Fibroblast of lung (primary cell): Measurements from ENCODE around the gene IGF2. TPM values are rescaled to one million over a fixed set of nuclear protein-coding genes. Genes with fewer than 3 reads are reported as not detected.

ENCODE experiments used
- DNase-seq, 2 donors: peaks; one replicate each; pipeline versions ENCODE4 v3.0.0 to v3.0.0-alpha.2; 2010; ENCODE audit warnings: low read depth in 2 of 2
- H2AFZ ChIP-seq: 2 replicates; pipeline ENCODE4 v1.5.1; 2012; ENCODE audit warnings: low read length, control low read depth, inconsistent platforms
- H3K27ac ChIP-seq: 2 replicates; pipeline ENCODE4 v1.5.1; 2011; ENCODE audit warnings: low read length, control low read depth; ENCODE audit not compliant: insufficient read depth
- H3K27me3 ChIP-seq: 2 replicates; pipeline ENCODE4 v1.5.1; 2011; ENCODE audit warnings: mild to moderate bottlenecking, low read length; ENCODE audit not compliant: control insufficient read depth, insufficient read depth
- H3K36me3 ChIP-seq: 2 replicates; pipeline ENCODE4 v1.5.1; 2011; ENCODE audit warnings: low read length; ENCODE audit not compliant: control insufficient read depth, insufficient read depth
- H3K4me1 ChIP-seq: 2 replicates; pipeline ENCODE4 v1.5.1; 2011; ENCODE audit warnings: low read length; ENCODE audit not compliant: control insufficient read depth, insufficient read depth; ENCODE audit errors: extremely low read depth
- H3K4me2 ChIP-seq: 2 replicates; pipeline ENCODE4 v1.5.1; 2011; ENCODE audit warnings: low read length, control low read depth; ENCODE audit not compliant: insufficient read depth; ENCODE audit errors: extremely low read depth
- H3K4me3 ChIP-seq, 4 experiments: fragments of 200-600 bp in 1 of 4; sonication (generic) in 1 of 4; replicated peaks in 1 of 4; 2 replicates each; pipeline ENCODE4 v1.5.1; 2011 to 2016; ENCODE audit warnings: low read length in 4 of 4, low read depth in 3 of 4, mild to moderate bottlenecking in 3 of 4, control low read depth in 2 of 4, inconsistent platforms in 1 of 4, mixed read lengths in 1 of 4; ENCODE audit not compliant: insufficient read depth in 1 of 4; ENCODE audit errors: control extremely low read depth in 1 of 4
- H3K79me2 ChIP-seq: 2 replicates; pipeline ENCODE4 v1.5.1; 2012; ENCODE audit warnings: mild to moderate bottlenecking, low read length, inconsistent platforms; ENCODE audit not compliant: control insufficient read depth, insufficient read depth
- H3K9ac ChIP-seq: 2 replicates; pipeline ENCODE4 v1.5.1; 2011; ENCODE audit warnings: mild to moderate bottlenecking, low read length, control low read depth; ENCODE audit not compliant: insufficient read depth
- H3K9me3 ChIP-seq: 2 replicates; pipeline ENCODE4 v1.5.1; 2012; ENCODE audit warnings: low read depth, low read length; ENCODE audit not compliant: control insufficient read depth, insufficient read depth
- H4K20me1 ChIP-seq: 2 replicates; pipeline ENCODE4 v1.5.1; 2011; ENCODE audit warnings: low read length; ENCODE audit not compliant: control insufficient read depth, insufficient read depth; ENCODE audit errors: extremely low read depth
- EZH2 ChIP-seq: IDR thresholded peaks from 2 replicates; pipeline ENCODE4 v1.5.1; 2012; ENCODE audit warnings: low read length, control low read depth, mild to moderate bottlenecking; ENCODE audit errors: missing control alignments
- polyA plus RNA-seq, 2 donors: library from polyadenylated mRNA; depleted of rRNA in 1 of 2; stranded (reverse) in 1 of 2; unstranded in 1 of 2; fragments of >200 nt; gene quantifications; 2 replicates each; pipeline ENCODE4 v1.2.1, GENCODE V29; 2011 to 2012; ENCODE audit warnings: missing spikeins in 1 of 2
- total RNA-seq: library from RNA; depleted of rRNA; stranded (reverse); fragments of >200 nt; gene quantifications from 2 replicates; pipeline ENCODE4 v1.2.1, GENCODE V29; 2014
- TF ChIP-seq, protein P1 (sequence below), 2 donors: IDR thresholded peaks in 1 of 2; conservative IDR thresholded peaks in 1 of 2; 1 replicate in 1 of 2; 2 replicates in 1 of 2; pipeline ENCODE4 v1.5.1; 2011 to 2012; ENCODE audit warnings: low read length in 2 of 2, control low read depth in 1 of 2, inconsistent platforms in 1 of 2, low read depth in 1 of 2, mild to moderate bottlenecking in 1 of 2

IGF2 gene
- total and polyA plus RNA-seq, 2 donors (not counting 1 experiment from before 2014, with no cell fraction given): 0.08 to 0.17 TPM

GRCh38 chr11:2108675-2109491 lies 30.3 kb downstream of the IGF2 start:
- Histone ChIP-seq H2AFZ (no peak overlapping the region), H3K36me3 (no peaks in the 10 kb centered on the region), H3K4me2 (no peak overlapping the region), H3K79me2 (no peaks in the 10 kb centered on the region), H3K9me3 (no peaks in the 10 kb centered on the region), H3K27me3 (no peaks in the 10 kb centered on the region), H3K4me1 (no peaks in the 10 kb centered on the region), H4K20me1 (no peaks in the 10 kb centered on the region), H3K27ac (no peak overlapping the region), H3K9ac (no peak overlapping the region), H3K4me3 (no peak overlapping the region)
- no peak for DNase-seq
- TF ChIP-seq EZH2: no peak
- TF ChIP-seq, protein P1, sequence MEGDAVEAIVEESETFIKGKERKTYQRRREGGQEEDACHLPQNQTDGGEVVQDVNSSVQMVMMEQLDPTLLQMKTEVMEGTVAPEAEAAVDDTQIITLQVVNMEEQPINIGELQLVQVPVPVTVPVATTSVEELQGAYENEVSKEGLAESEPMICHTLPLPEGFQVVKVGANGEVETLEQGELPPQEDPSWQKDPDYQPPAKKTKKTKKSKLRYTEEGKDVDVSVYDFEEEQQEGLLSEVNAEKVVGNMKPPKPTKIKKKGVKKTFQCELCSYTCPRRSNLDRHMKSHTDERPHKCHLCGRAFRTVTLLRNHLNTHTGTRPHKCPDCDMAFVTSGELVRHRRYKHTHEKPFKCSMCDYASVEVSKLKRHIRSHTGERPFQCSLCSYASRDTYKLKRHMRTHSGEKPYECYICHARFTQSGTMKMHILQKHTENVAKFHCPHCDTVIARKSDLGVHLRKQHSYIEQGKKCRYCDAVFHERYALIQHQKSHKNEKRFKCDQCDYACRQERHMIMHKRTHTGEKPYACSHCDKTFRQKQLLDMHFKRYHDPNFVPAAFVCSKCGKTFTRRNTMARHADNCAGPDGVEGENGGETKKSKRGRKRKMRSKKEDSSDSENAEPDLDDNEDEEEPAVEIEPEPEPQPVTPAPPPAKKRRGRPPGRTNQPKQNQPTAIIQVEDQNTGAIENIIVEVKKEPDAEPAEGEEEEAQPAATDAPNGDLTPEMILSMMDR (conservative IDR thresholded peaks at IDR 0.05 in 1 of 2, IDR thresholded peaks at IDR 0.05 in 1 of 2; ENCODE audit: low read depth in 1 of 2, low read length in 2 of 2): no peak

GRCh38 chr11:2107941-2108630 lies 31.1 kb downstream of the IGF2 start:
- Histone ChIP-seq H3K27me3 (no peaks in the 10 kb centered on the region), H3K4me1 (no peaks in the 10 kb centered on the region), H3K9me3 (no peaks in the 10 kb centered on the region), H3K36me3 (no peaks in the 10 kb centered on the region), H3K4me2 (no peak overlapping the region), H4K20me1 (no peaks in the 10 kb centered on the region), H3K27ac (no peak overlapping the region), H3K79me2 (no peaks in the 10 kb centered on the region), H2AFZ (no peak overlapping the region), H3K4me3 (no peak overlapping the region), H3K9ac (no peak overlapping the region)
- DNase-seq: no peak
- TF ChIP-seq EZH2: no peak
- TF ChIP-seq, protein P1 (conservative IDR thresholded peaks at IDR 0.05 in 1 of 2, IDR thresholded peaks at IDR 0.05 in 1 of 2; ENCODE audit: low read depth in 1 of 2, low read length in 2 of 2): no peak

- H2AFZ ChIP-seq: no peak overlapping the region
- no peaks in the 10 kb centered on the region for H3K4me1 ChIP-seq
- H3K27ac ChIP-seq: no peak overlapping the region
- DNase-seq: no peak
- no peak overlapping the region for H3K4me2 ChIP-seq
- TF ChIP-seq EZH2: no peak
- TF ChIP-seq, protein P1 (conservative IDR thresholded peaks at IDR 0.05 in 1 of 2, IDR thresholded peaks at IDR 0.05 in 1 of 2; ENCODE audit: low read depth in 1 of 2, low read length in 2 of 2): no peak
- no peaks in the 10 kb centered on the region for H3K79me2 ChIP-seq
- H3K9ac ChIP-seq: no peak overlapping the region
- no peak overlapping the region for H3K4me3 ChIP-seq
- H3K27me3 ChIP-seq: no peaks in the 10 kb centered on the region
- no peaks in the 10 kb centered on the region for H3K36me3 ChIP-seq
- H4K20me1 ChIP-seq: no peaks in the 10 kb centered on the region
- no peaks in the 10 kb centered on the region for H3K9me3 ChIP-seq
These were observed 31.7 kb downstream of the IGF2 start for GRCh38 chr11:2107521-2107920.
